GM12878 (cell line): ENCODE results near the gene OR4D1. TPM values are rescaled to one million over a fixed set of nuclear protein-coding genes. Genes with fewer than 3 reads are reported as not detected.

ENCODE experiments used
- ATAC-seq: fragments of 200-7000 bp; cut with Tn5 transposase; 3 replicates; pipeline ENCODE4 v1.9.1; 2020; ENCODE audit warnings: mild to moderate bottlenecking, moderate library complexity
- BruUV-seq: library from RNA; stranded (reverse); fragments of 400-500 nt; replicated peaks from 2 replicates; lab custom pipeline; 2021; lab: Mats Ljungman, UMichigan
- CTCF ChIA-PET: fragments of 300-600 bp; sonication (Branson Sonifier 250); formaldehyde crosslinking; extraction: SDS; loops from one replicate; lab custom pipeline; 2021; ENCODE audit warnings: inconsistent platforms; lab: Yijun Ruan, JAX
- POLR2A ChIA-PET: fragments of 350-600 bp; formaldehyde crosslinking; extraction: SDS; loops from one replicate; lab custom pipeline; 2021; ENCODE audit warnings: inconsistent platforms; lab: Charles Lee
- RAD21 ChIA-PET: fragments of 300-600 bp; sonication (Branson Sonifier 250); formaldehyde crosslinking; loops from one replicate; lab custom pipeline; 2023; ENCODE audit warnings: antibody characterized with exemption; ENCODE audit not compliant: unreplicated experiment; lab: Charles Lee
- SMC1A ChIA-PET: fragments of 300-600 bp; sonication (Branson Sonifier 250); formaldehyde crosslinking; loops from one replicate; lab custom pipeline; 2023; ENCODE audit not compliant: unreplicated experiment, uncharacterized antibody; lab: Charles Lee
- DNase-seq: peaks from one replicate; pipeline ENCODE4 v3.0.0-alpha.2; 2011; ENCODE audit warnings: low read depth, low spot score
- FAIRE-seq: peaks from 3 replicates; lab custom pipeline; 2011; peaks lifted over from hg19 to GRCh38; lab: Jason Lieb, UNC
- H2AFZ ChIP-seq: 2 replicates; pipeline ENCODE4 v1.6.0; 2011; ENCODE audit warnings: low read depth, low read length, control low read depth; ENCODE audit not compliant: control insufficient read depth
- H3K27ac ChIP-seq: 2 replicates; pipeline ENCODE4 v1.5.1; 2011; ENCODE audit warnings: control low read depth; ENCODE audit not compliant: control insufficient read depth, insufficient read depth
- H3K27me3 ChIP-seq, 2 experiments: replicated peaks in 1 of 2; 2 replicates each; pipeline versions ENCODE4 v1.6.0 to v1.6.1; 2011; ENCODE audit warnings: low read length in 1 of 2; ENCODE audit not compliant: control insufficient read depth in 2 of 2, insufficient read depth in 2 of 2
- H3K36me3 ChIP-seq, 2 experiments: 2 replicates each; pipeline ENCODE4 v1.5.1; 2011; ENCODE audit warnings: low read length in 1 of 2; ENCODE audit not compliant: control insufficient read depth in 2 of 2, insufficient read depth in 2 of 2
- H3K4me1 ChIP-seq: 2 replicates; pipeline ENCODE4 v1.6.1; 2011; ENCODE audit warnings: mild to moderate bottlenecking, low read length, moderate library complexity, mixed read lengths; ENCODE audit not compliant: control insufficient read depth, insufficient read depth
- H3K4me2 ChIP-seq: 2 replicates; pipeline ENCODE4 v1.6.0; 2011; ENCODE audit warnings: control low read depth; ENCODE audit not compliant: control insufficient read depth, insufficient read depth
- H3K4me3 ChIP-seq: fragments of 200-600 bp; sonication (generic); 2 replicates; pipeline ENCODE4 v1.5.1; 2016
- H3K79me2 ChIP-seq: 2 replicates; pipeline ENCODE4 v1.6.0; 2011; ENCODE audit warnings: low read length; ENCODE audit not compliant: control insufficient read depth, insufficient read depth
- H3K9ac ChIP-seq: 2 replicates; pipeline ENCODE4 v1.8.0; 2011; ENCODE audit warnings: low read length, control low read depth, mixed read lengths; ENCODE audit not compliant: control insufficient read depth, insufficient read depth
- H3K9me3 ChIP-seq: replicated peaks from 3 replicates; pipeline ENCODE4 v1.5.1; 2011; ENCODE audit warnings: mild to moderate bottlenecking, low read length; ENCODE audit not compliant: control insufficient read depth, insufficient read depth
- H4K20me1 ChIP-seq: 2 replicates; pipeline ENCODE4 v1.6.0; 2011; ENCODE audit not compliant: control insufficient read depth, insufficient read depth
- BRCA1 ChIP-seq: IDR thresholded peaks from 2 replicates; pipeline ENCODE4 v1.6.1; 2011; ENCODE audit warnings: low read depth, low read length, improper control_type of control experiment
- CHD1 ChIP-seq: IDR thresholded peaks from 2 replicates; pipeline ENCODE4 v1.6.1; 2012; ENCODE audit warnings: low read depth, low read length, improper control_type of control experiment
- CREM ChIP-seq: IDR thresholded peaks from 2 replicates; pipeline ENCODE4 v1.6.1; 2014; ENCODE audit warnings: antibody characterized with exemption, low read depth
- JUND ChIP-seq: IDR thresholded peaks from 2 replicates; pipeline ENCODE4 v1.6.1; 2012; ENCODE audit warnings: low read depth, mild to moderate bottlenecking, low read length, improper control_type of control experiment, moderate library complexity
- NR2F1 ChIP-seq: fragments of 450-650 bp; conservative IDR thresholded peaks from 2 replicates; pipeline ENCODE4 v1.6.1; 2017; ENCODE audit warnings: mild to moderate bottlenecking
- POLR2AphosphoS2 ChIP-seq: IDR thresholded peaks from 2 replicates; pipeline ENCODE4 v1.6.1; 2011; ENCODE audit warnings: low read depth, mild to moderate bottlenecking, low read length, improper control_type of control experiment, moderate library complexity
- RCOR1 ChIP-seq: conservative IDR thresholded peaks from 2 replicates; pipeline ENCODE4 v1.6.1; 2012; ENCODE audit warnings: low read depth, low read length, improper control_type of control experiment
- WGBS: methylation state at CpG from one replicate; pipeline ENCODE4 v1.1.6; 2016; ENCODE audit warnings: low lambda C conversion rate; ENCODE audit not compliant: insufficient replicate concordance, insufficient coverage; ENCODE audit errors: missing lambda C conversion rate; 5-methylcytosine and 5-hydroxymethylcytosine counted together
- in situ Hi-C: fragments of 300-500 bp; cut with MboI; formaldehyde crosslinking; loops from 9 replicates; pipeline ENCODE4 v1.14.3; 2018; ENCODE audit warnings: mixed read lengths
- intact Hi-C: fragments of 100-400 bp; cut with micrococcal nuclease; formaldehyde crosslinking; loops from one replicate; pipeline ENCODE4 v1.14.2; 2022; ENCODE audit not compliant: unreplicated experiment
- polyA plus RNA-seq, 11 experiments: library from polyadenylated mRNA; depleted of rRNA in 4 of 11; unstranded in 6 of 11; stranded (reverse) in 5 of 11; fragments of >200 nt; fragmentation: Nextera tagmentation in 4 of 11; fragmentation: Illumina TruSeq in 1 of 11; extraction: Ambion mirVana in 4 of 11; extraction: Trizol in 1 of 11; gene quantifications; 1 replicate in 1 of 11; 2 replicates in 10 of 11; pipeline versions ENCODE4 v1.2.1 to v1.2.3, GENCODE V29; 2011 to 2016; ENCODE audit warnings: inconsistent platforms in 2 of 11, missing spikeins in 2 of 11, low read depth in 1 of 11
- total RNA-seq, 4 experiments: library from RNA; depleted of rRNA in 3 of 4; stranded (reverse); fragments of >200 nt in 3 of 4; fragmentation: Illumina TruSeq in 1 of 4; extraction: Trizol in 1 of 4; gene quantifications; 2 replicates each; pipeline versions ENCODE4 v1.2.1 to v1.2.3, GENCODE V29; 2013 to 2021
- TF ChIP-seq, protein P1 (sequence below): fragments of 450-650 bp; formaldehyde crosslinking; IDR thresholded peaks from 2 replicates; pipeline ENCODE4 v1.4.0; 2020; ENCODE audit warnings: mild to moderate bottlenecking, moderate library complexity
- TF ChIP-seq, protein P2 (sequence below): IDR thresholded peaks from 2 replicates; pipeline ENCODE4 v1.6.1; 2012; ENCODE audit warnings: improper control_type of control experiment, low read depth, low read length; ENCODE audit not compliant: insufficient replicate concordance

OR4D1 gene
- total and polyA plus RNA-seq, 10 of the 15 experiments (the other 5 are each of a cell fraction or from before 2014, with no cell fraction given) = not detected

- Histone ChIP-seq H3K79me2 (no peaks in the 10 kb centered on the region), H3K9me3 (no peaks in the 10 kb centered on the region)
- ATAC-seq = no peak
- TF ChIP-seq NR2F1 (no peak), CREM (no peak), JUND (no peak), POLR2AphosphoS2 (no peak), BRCA1 (no peak), RCOR1 (no peak), CHD1 (no peak)
- TF ChIP-seq, protein P1, sequence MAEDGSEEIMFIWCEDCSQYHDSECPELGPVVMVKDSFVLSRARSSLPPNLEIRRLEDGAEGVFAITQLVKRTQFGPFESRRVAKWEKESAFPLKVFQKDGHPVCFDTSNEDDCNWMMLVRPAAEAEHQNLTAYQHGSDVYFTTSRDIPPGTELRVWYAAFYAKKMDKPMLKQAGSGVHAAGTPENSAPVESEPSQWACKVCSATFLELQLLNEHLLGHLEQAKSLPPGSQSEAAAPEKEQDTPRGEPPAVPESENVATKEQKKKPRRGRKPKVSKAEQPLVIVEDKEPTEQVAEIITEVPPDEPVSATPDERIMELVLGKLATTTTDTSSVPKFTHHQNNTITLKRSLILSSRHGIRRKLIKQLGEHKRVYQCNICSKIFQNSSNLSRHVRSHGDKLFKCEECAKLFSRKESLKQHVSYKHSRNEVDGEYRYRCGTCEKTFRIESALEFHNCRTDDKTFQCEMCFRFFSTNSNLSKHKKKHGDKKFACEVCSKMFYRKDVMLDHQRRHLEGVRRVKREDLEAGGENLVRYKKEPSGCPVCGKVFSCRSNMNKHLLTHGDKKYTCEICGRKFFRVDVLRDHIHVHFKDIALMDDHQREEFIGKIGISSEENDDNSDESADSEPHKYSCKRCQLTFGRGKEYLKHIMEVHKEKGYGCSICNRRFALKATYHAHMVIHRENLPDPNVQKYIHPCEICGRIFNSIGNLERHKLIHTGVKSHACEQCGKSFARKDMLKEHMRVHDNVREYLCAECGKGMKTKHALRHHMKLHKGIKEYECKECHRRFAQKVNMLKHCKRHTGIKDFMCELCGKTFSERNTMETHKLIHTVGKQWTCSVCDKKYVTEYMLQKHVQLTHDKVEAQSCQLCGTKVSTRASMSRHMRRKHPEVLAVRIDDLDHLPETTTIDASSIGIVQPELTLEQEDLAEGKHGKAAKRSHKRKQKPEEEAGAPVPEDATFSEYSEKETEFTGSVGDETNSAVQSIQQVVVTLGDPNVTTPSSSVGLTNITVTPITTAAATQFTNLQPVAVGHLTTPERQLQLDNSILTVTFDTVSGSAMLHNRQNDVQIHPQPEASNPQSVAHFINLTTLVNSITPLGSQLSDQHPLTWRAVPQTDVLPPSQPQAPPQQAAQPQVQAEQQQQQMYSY (CRISPR knock-in tag) = no peak
- TF ChIP-seq, protein P2, sequence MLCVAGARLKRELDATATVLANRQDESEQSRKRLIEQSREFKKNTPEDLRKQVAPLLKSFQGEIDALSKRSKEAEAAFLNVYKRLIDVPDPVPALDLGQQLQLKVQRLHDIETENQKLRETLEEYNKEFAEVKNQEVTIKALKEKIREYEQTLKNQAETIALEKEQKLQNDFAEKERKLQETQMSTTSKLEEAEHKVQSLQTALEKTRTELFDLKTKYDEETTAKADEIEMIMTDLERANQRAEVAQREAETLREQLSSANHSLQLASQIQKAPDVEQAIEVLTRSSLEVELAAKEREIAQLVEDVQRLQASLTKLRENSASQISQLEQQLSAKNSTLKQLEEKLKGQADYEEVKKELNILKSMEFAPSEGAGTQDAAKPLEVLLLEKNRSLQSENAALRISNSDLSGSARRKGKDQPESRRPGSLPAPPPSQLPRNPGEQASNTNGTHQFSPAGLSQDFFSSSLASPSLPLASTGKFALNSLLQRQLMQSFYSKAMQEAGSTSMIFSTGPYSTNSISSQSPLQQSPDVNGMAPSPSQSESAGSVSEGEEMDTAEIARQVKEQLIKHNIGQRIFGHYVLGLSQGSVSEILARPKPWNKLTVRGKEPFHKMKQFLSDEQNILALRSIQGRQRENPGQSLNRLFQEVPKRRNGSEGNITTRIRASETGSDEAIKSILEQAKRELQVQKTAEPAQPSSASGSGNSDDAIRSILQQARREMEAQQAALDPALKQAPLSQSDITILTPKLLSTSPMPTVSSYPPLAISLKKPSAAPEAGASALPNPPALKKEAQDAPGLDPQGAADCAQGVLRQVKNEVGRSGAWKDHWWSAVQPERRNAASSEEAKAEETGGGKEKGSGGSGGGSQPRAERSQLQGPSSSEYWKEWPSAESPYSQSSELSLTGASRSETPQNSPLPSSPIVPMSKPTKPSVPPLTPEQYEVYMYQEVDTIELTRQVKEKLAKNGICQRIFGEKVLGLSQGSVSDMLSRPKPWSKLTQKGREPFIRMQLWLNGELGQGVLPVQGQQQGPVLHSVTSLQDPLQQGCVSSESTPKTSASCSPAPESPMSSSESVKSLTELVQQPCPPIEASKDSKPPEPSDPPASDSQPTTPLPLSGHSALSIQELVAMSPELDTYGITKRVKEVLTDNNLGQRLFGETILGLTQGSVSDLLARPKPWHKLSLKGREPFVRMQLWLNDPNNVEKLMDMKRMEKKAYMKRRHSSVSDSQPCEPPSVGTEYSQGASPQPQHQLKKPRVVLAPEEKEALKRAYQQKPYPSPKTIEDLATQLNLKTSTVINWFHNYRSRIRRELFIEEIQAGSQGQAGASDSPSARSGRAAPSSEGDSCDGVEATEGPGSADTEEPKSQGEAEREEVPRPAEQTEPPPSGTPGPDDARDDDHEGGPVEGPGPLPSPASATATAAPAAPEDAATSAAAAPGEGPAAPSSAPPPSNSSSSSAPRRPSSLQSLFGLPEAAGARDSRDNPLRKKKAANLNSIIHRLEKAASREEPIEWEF = no peak
- TF ChIP-seq, all 136 proteins: peak for 0
- FAIRE-seq (no peak), DNase-seq (no peak)
- intact Hi-C loops = no loop called here
- ChIA-PET POLR2A (interaction anchor here (0.5 kb wide), 1 partner anchor 25 kb away, joined by 3 read pairs; no protein-coding TSS in a partner anchor), RAD21 (no interaction called here), CTCF (interaction anchor here (0.6 to 0.8 kb wide), 2 partner anchors 12 to 244 kb away, joined by 3 read pairs; no protein-coding TSS in a partner anchor), SMC1A (no interaction called here)
- in situ Hi-C loops = no loop called here
- no peak overlapping the region for H2AFZ ChIP-seq
- no peak overlapping the region for H3K27ac ChIP-seq
- H4K20me1 ChIP-seq = no peaks in the 10 kb centered on the region
- H3K4me3 ChIP-seq = no peak overlapping the region
- H3K36me3 ChIP-seq = peaks cover 0 to 4% of the 10 kb centered on the region in 2 experiments; a peak in 1 of 4 replicates
- H3K9ac ChIP-seq = no peak overlapping the region
- H3K4me1 ChIP-seq = no peaks in the 10 kb centered on the region
- peaks cover 0 to 4% of the 10 kb centered on the region in 2 experiments; a peak in 1 of 4 replicates for H3K27me3 ChIP-seq
- no TSS peak for BruUV-seq
- H3K4me2 ChIP-seq = no peak overlapping the region
- 57% methylated on average over 7 of the region's 7 CpGs for WGBS
Observed at GRCh38 chr17:58202859-58203258, 54.7 kb downstream of the OR4D1 start.
